ENCODE data around the gene TNNT3.

GRCh38 chr11:1943576-1943975 lies 24.1 kb downstream of the TNNT3 start:
- TF ChIP-seq CTCF (conservative IDR thresholded peaks at IDR 0.05; ENCODE audit: low read depth, low read length) (no peak), EZH2 (IDR thresholded peaks at IDR 0.05; ENCODE audit: borderline replicate concordance, low read depth, low read length, poor library complexity, severe bottlenecking) (no peak)

Data from A673 (cell line).